HG02943 (cell line): Measurements from ENCODE around the gene NEK4.
"Not testable (repeated sequence)": the region's sequence is repeated elsewhere in the genome, so short reads cannot be mapped to it uniquely, and the experiment has no call there.

Source experiments
- ATAC-seq: cut with Tn5 transposase; IDR thresholded peaks from one replicate; pipeline ENCODE4 v1.9.1; 2021; ENCODE audit warnings: mild to moderate bottlenecking, low read depth, moderate library complexity; ENCODE audit not compliant: unreplicated experiment

Gene NEK4

GRCh38 chr3:52779837-52780585 lies 9.3 kb upstream of the NEK4 start:
- no peak for ATAC-seq

DNA sequence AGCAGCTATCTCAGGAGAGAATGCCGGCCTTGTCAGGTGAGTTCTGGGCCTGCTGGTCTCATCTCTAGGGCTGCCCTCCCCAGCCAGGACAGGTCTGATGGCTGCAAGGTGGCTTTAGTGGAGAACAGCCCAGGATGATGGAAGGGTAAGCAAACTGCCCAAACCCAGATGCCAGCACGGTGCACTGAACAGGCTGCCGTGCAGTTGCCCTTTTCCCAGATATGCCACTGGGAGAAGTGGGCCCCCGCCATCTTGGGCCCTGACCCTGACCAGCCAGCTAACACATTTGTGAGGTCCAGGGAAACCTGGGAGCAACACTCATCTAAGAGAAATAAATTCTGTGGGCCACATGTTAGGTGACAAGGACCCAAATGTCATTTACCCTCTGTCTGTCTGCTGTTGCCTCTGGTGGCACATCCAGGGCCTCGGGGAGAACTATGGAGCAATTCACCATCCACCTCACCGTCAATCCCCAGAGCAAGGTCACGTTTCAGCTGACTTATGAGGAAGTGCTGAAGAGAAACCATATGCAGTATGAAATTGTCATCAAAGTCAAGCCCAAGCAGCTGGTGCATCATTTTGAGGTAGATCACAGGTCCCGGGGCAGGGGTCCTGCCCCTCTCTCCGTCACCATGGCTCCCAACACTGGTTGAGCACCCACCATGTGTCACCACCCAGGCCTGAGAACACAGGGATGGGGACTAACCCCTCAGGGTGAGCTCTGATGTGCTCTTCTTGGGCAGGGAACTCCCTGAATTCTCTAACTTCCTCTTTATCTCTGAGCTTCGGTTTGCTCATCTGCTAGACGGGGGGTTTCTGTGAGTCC lies 8.5 kb upstream of the NEK4 start:
- ATAC-seq = no peak

- no peak for ATAC-seq
Measured at GRCh38 chr3:52777959-52778805, 7.4 kb upstream of the NEK4 start.

GRCh38 chr3:52777127-52777958 lies 6.6 kb upstream of the NEK4 start, which contains the start of gene ITIH1:
Gene ITIH1, plus strand, starts transcription at chr3:52777599. Its CDS starts 17 bp downstream, at chr3:52777616.
- ATAC-seq = no peak

GRCh38 chr3:52776486-52776885 lies 5.7 kb upstream of the NEK4 start:
- not testable (repeated sequence) for ATAC-seq

- ATAC-seq = no peak
Measured at GRCh38 chr3:52775877-52776276, 5.1 kb upstream of the NEK4 start.

DNA sequence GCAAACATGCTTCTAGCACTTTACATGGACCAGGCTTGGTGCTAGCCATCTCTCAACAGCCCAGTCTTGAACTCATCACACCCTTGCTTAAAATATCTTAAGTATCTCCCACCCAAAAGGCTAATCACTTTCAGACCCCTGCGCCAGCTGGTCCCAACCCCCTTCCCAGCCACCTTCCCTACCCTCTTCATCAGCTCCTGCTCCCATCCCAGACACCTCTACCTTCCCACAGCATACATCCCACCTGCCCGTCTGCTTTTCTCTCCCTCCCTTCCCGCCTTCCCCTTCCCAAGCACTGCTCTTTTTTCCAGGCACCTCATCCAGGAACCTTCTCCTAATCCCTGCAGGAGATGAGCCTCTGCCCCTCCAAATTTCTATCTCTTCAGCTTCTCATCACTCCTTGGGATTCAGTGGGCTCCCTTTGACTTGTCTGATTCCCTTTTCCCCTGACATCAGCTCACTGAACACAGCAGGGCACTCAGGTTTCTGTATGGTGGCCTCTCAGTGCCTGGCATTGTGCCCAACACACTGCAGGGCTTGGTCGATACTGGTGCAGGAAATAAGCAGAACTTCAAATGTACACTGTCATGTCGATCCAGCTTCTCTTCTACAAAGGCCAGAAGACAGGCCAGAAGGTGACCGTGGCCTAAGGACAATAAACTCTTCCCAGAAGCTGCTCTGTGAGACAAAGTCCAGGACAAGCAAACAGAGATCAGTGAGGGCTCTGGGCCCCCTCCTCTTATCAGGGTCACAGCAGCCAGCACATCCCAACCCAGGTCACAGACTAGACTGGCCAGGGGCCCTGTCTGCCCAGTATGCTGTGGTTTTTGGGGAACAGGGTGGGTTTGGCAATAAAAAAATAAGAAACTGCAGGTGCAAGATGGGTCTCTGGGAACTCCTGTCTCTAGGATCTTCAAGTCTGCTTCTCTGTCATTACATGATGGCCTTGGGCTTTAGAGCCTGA lies 4.4 kb upstream of the NEK4 start:
- ATAC-seq = no peak

- no peak for ATAC-seq
Measured at GRCh38 chr3:52774066-52774713, 3.5 kb upstream of the NEK4 start.

- no peak for ATAC-seq
Measured at GRCh38 chr3:52773361-52774065, 2.8 kb upstream of the NEK4 start.

- ATAC-seq = no peak
Measured at GRCh38 chr3:52771702-52772101, 962 bp upstream of the NEK4 start.

GRCh38 chr3:52771334-52771681 lies 568 bp upstream of the NEK4 start:
- peak; percentile 12 for ATAC-seq

- no peak for ATAC-seq
Measured at GRCh38 chr3:52769786-52770455, 819 bp downstream of the NEK4 start.

GRCh38 chr3:52763466-52763865 lies 7.3 kb downstream of the NEK4 start:
- ATAC-seq = no peak

DNA sequence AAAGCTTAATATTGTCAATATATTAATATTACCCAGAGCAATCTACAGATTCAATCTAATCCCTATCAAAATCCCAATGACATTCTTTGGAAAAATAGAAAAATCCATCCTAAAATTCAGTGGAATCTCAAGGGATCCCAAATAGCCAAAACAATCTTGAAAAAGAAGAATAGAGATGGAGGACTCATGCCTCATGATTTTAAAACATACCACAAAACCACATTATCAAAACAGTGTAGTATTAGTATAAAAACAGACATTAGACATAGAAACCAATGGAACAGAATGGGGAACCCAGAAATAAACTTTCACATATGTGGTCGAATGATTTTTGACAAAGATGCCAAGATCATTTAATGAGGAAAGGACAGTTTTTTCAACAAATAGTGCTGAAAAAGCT lies 14.6 kb downstream of the NEK4 start:
- no peak for ATAC-seq

DNA sequence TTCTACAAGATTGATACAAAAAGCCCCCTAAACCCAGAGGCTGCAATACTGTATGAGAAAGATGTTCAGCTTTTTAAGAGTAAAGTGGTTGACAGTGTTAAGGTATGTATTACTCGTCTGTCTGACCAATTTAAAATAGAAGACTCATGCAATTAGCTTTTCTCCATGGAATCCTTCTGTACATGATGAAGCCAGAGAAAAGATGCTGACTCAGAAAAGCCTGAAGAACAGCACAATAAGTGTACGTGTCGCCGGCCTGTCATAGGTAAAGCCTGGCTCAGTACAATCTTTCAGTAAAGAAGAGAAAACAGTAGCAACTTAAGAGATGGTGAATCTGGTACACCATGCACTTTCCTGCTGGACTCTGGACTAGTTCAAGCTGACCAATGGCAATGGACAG lies 16.4 kb downstream of the NEK4 start:
- ATAC-seq = no peak

DNA sequence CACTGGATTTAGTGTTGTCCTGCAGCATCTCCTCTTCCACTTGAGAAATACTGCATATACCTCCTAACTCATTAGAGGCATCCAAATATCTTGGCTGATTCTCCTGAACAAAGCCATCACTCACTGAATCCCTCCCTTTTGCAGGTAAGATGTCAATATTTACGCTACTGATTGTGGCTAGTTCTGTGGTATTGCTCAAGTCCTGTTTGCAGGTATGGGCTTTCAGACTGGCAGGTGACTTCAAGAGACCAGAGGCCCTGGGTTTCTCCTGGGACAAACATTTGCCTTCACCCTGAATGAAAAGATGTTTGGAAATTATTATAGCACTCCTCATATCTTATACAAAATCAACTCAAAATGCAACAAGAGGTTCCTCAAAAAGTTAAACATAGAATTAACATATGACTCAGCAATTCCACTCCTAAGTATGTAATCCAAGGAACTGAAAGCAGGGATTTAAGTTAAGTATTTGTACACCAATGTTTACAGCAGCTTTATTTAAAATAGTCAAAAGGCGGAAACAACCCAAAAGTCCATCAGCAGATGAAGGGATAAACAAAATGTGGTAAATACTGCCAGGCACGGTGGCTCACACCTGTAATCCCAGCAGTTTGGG lies 18.6 kb downstream of the NEK4 start:
- ATAC-seq = no peak

- no peak for ATAC-seq
Measured at GRCh38 chr3:52743721-52744120, 27.0 kb downstream of the NEK4 start.
